Transverse colon (tissue), 4 donors: ENCODE results near the gene UGT2B15.
"Not testable (repeated sequence)": the region's sequence is repeated elsewhere in the genome, so short reads cannot be mapped to it uniquely, and the experiment has no call there.

ENCODE experiments used
- EP300 ChIP-seq: sonication (generic); formaldehyde crosslinking; IDR thresholded peaks from one replicate; pipeline ENCODE4 v1.6.1; 2017; ENCODE audit warnings: antibody characterized with exemption, low read depth
- POLR2A ChIP-seq: fragments of 450-650 bp; IDR thresholded peaks from one replicate; pipeline ENCODE4 v1.6.1; 2016; ENCODE audit warnings: antibody characterized with exemption, mild to moderate bottlenecking, moderate library complexity
- POLR2AphosphoS5 ChIP-seq, 3 donors: sonication (generic); formaldehyde crosslinking; IDR thresholded peaks; one replicate each; pipeline ENCODE4 v1.6.1; 2016; ENCODE audit warnings: antibody characterized with exemption in 3 of 3
- TF ChIP-seq, protein P1 (sequence below), 5 experiments: fragments of 200-600 bp in 3 of 5; fragments of 450-650 bp in 2 of 5; sonication (generic) in 3 of 5; IDR thresholded peaks; 1 replicate in 2 of 5; 2 replicates in 3 of 5; pipeline ENCODE4 v1.5.1; 2016 to 2017; ENCODE audit warnings: antibody characterized with exemption in 5 of 5, inconsistent platforms in 3 of 5, mild to moderate bottlenecking in 2 of 5, moderate library complexity in 1 of 5

DNA sequence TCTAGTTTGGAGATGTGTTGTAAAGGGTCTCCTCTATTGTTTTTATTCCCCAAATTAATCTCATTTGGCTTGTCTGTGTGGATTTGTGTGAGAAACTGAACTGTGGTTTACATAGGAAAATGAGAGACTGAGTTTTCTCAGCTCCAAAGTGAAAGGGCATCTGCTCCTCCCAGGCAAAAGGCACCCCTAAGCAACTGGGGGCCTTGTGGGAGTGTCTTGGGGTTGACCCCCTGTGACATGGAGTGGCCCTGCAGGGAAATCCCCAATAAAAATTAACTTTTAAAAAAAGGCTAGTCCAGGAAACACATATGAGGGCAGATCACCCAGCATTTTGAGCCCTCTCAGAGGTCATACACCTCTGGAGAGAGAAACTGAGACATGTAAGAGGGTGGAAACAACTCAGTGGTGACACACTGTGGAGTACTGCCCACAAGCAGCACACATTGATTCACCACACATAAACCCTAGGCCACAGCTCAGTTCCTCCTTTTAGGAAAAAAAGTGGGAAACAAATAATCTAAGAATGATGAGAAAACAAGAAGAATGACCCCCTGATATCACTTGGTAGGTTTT is 13.3 kb downstream of the UGT2B15 start:
- TF ChIP-seq, protein P1, sequence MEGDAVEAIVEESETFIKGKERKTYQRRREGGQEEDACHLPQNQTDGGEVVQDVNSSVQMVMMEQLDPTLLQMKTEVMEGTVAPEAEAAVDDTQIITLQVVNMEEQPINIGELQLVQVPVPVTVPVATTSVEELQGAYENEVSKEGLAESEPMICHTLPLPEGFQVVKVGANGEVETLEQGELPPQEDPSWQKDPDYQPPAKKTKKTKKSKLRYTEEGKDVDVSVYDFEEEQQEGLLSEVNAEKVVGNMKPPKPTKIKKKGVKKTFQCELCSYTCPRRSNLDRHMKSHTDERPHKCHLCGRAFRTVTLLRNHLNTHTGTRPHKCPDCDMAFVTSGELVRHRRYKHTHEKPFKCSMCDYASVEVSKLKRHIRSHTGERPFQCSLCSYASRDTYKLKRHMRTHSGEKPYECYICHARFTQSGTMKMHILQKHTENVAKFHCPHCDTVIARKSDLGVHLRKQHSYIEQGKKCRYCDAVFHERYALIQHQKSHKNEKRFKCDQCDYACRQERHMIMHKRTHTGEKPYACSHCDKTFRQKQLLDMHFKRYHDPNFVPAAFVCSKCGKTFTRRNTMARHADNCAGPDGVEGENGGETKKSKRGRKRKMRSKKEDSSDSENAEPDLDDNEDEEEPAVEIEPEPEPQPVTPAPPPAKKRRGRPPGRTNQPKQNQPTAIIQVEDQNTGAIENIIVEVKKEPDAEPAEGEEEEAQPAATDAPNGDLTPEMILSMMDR (IDR thresholded peaks at IDR 0.05): not testable (repeated sequence)
- not testable (repeated sequence) for TF ChIP-seq POLR2A; POLR2AphosphoS5 (IDR thresholded peaks at IDR 0.05); EP300
